ENCODE data around the gene KCNJ9.

The KCNJ9 gene

GRCh38 chr1:160131803-160132565 lies 50.6 kb downstream of the KCNJ9 start:
- no peaks in the 10 kb centered on the region for H3F3A ChIP-seq (ENCODE audit: control insufficient read depth, insufficient read depth)
- H3K4me2 ChIP-seq (ENCODE audit: low read length): no peak overlapping the region
- H3K9me3 ChIP-seq (ENCODE audit: control insufficient read depth, insufficient read depth, low read length): no peaks in the 10 kb centered on the region
- H3K79me2 ChIP-seq (ENCODE audit: control insufficient read depth, low read length): no peaks in the 10 kb centered on the region
- no peak overlapping the region for H3K4me3 ChIP-seq (ENCODE audit: low read length)
- TF ChIP-seq CTCF (IDR thresholded peaks at IDR 0.05; ENCODE audit: low read depth, low read length, poor library complexity, severe bottlenecking) (no peak), EZH2phosphoT487 (IDR thresholded peaks at IDR 0.05; ENCODE audit: borderline replicate concordance, low read length) (no peak)
- no peak overlapping the region for H3K27ac ChIP-seq (ENCODE audit: low read depth, low read length)
- no peaks in the 10 kb centered on the region for H3K4me1 ChIP-seq (ENCODE audit: control insufficient read depth, low read length)
- no peaks in the 10 kb centered on the region for H3K9me2 ChIP-seq (replicated peaks; ENCODE audit: control insufficient read depth, low read length)
- H4K20me1 ChIP-seq (ENCODE audit: control insufficient read depth, insufficient read depth, low read depth, low read length): no peaks in the 10 kb centered on the region
- H3K36me3 ChIP-seq (ENCODE audit: control insufficient read depth, low read length): no peaks in the 10 kb centered on the region
- H3K27me3 ChIP-seq (ENCODE audit: control insufficient read depth, low read length): peaks cover 14% of the 10 kb centered on the region

- Histone ChIP-seq H3K9me2 (replicated peaks; ENCODE audit: control insufficient read depth, low read length) (no peaks in the 10 kb centered on the region), H3K79me2 (ENCODE audit: control insufficient read depth, low read length) (no peaks in the 10 kb centered on the region), H4K20me1 (ENCODE audit: control insufficient read depth, insufficient read depth, low read depth, low read length) (no peaks in the 10 kb centered on the region), H3F3A (ENCODE audit: control insufficient read depth, insufficient read depth) (no peaks in the 10 kb centered on the region), H3K27ac (ENCODE audit: low read depth, low read length) (no peak overlapping the region), H3K4me2 (ENCODE audit: low read length) (no peak overlapping the region), H3K27me3 (ENCODE audit: control insufficient read depth, low read length) (peaks cover 11% of the 10 kb centered on the region), H3K9me3 (ENCODE audit: control insufficient read depth, insufficient read depth, low read length) (no peaks in the 10 kb centered on the region), H3K4me3 (ENCODE audit: low read length) (no peak overlapping the region), H3K4me1 (ENCODE audit: control insufficient read depth, low read length) (no peaks in the 10 kb centered on the region), H3K36me3 (ENCODE audit: control insufficient read depth, low read length) (no peaks in the 10 kb centered on the region)
- TF ChIP-seq CTCF (IDR thresholded peaks at IDR 0.05; ENCODE audit: low read depth, low read length, poor library complexity, severe bottlenecking) (no peak), EZH2phosphoT487 (IDR thresholded peaks at IDR 0.05; ENCODE audit: borderline replicate concordance, low read length) (no peak)
Observed at GRCh38 chr1:160133990-160134770, 52.8 kb downstream of the KCNJ9 start.

- H3F3A ChIP-seq (ENCODE audit: control insufficient read depth, insufficient read depth): no peaks in the 10 kb centered on the region
- no peaks in the 10 kb centered on the region for H4K20me1 ChIP-seq (ENCODE audit: control insufficient read depth, insufficient read depth, low read depth, low read length)
- H3K36me3 ChIP-seq (ENCODE audit: control insufficient read depth, low read length): no peaks in the 10 kb centered on the region
- H3K4me3 ChIP-seq (ENCODE audit: low read length): no peak overlapping the region
- TF ChIP-seq EZH2phosphoT487 (IDR thresholded peaks at IDR 0.05; ENCODE audit: borderline replicate concordance, low read length) (no peak), CTCF (IDR thresholded peaks at IDR 0.05; ENCODE audit: low read depth, low read length, poor library complexity, severe bottlenecking) (no peak)
- no peaks in the 10 kb centered on the region for H3K9me3 ChIP-seq (ENCODE audit: control insufficient read depth, insufficient read depth, low read length)
- H3K27me3 ChIP-seq (ENCODE audit: control insufficient read depth, low read length): peaks cover 11% of the 10 kb centered on the region
- H3K79me2 ChIP-seq (ENCODE audit: control insufficient read depth, low read length): no peaks in the 10 kb centered on the region
- no peaks in the 10 kb centered on the region for H3K4me1 ChIP-seq (ENCODE audit: control insufficient read depth, low read length)
- no peak overlapping the region for H3K4me2 ChIP-seq (ENCODE audit: low read length)
- no peak overlapping the region for H3K27ac ChIP-seq (ENCODE audit: low read depth, low read length)
- H3K9me2 ChIP-seq (replicated peaks; ENCODE audit: control insufficient read depth, low read length): no peaks in the 10 kb centered on the region
Observed at GRCh38 chr1:160134791-160135572, 53.6 kb downstream of the KCNJ9 start.
